ENCODE data around the gene CCM2. TPM values are rescaled to one million over a fixed set of nuclear protein-coding genes. Genes with fewer than 3 reads are reported as not detected.
A peak's percentile ranks its signal among the peaks of the same experiment; 100 is the strongest.

CCM2 gene
- polyA plus RNA-seq, 2 of the 4 experiments (the other 2 are of a cell fraction) = 18.9 to 34.6 TPM

GRCh38 chr7:44982535-44982923 is 17.5 kb upstream of the CCM2 start:
- Histone ChIP-seq H3K4me1 (peaks cover 40% of the 10 kb centered on the region), H3K4me2 (no peak overlapping the region), H3K9me3 (no peaks in the 10 kb centered on the region), H3K4me3 (no peak overlapping the region), H3K27ac (no peak overlapping the region)
- WGBS (ENCODE audit: missing lambda C conversion rate) = 92% methylated on average over 1 of the region's 1 CpG
- ATAC-seq = no peak
- TF ChIP-seq HOXA7 (CRISPR knock-in tag; IDR thresholded peaks at IDR 0.05) (no peak), MYC (IDR thresholded peaks at IDR 0.05; ENCODE audit: borderline replicate concordance, low read length) (no peak), POLR2AphosphoS2 (conservative IDR thresholded peaks at IDR 0.05; ENCODE audit: low read length) (peak; percentile 81; the same call in 1 of the 2 replicates), FOSL2 (IDR thresholded peaks at IDR 0.05) (no peak), FOSL2 (CRISPR knock-in tag; IDR thresholded peaks at IDR 0.05) (no peak), PBX3 (IDR thresholded peaks at IDR 0.05) (no peak), JUN (IDR thresholded peaks at IDR 0.05) (no peak), TP53 (CRISPR knock-in tag; IDR thresholded peaks at IDR 0.05) (no peak), TFCP2L1 (CRISPR knock-in tag; IDR thresholded peaks at IDR 0.05) (no peak), FOSB (CRISPR knock-in tag; IDR thresholded peaks at IDR 0.05) (0 out of 2 replicates have a peak, but pooled peaks have one; percentile 16), HES2 (IDR thresholded peaks at IDR 0.05) (no peak), ZC3H11A (IDR thresholded peaks at IDR 0.05) (no peak), EP300 (IDR thresholded peaks at IDR 0.05) (no peak)
- FAIRE-seq = no peak
- no peak for DNase-seq (ENCODE audit: low read depth in 1 of 2, low spot score in 1 of 2)
- ChIA-PET CTCF (interaction anchor here (0.6 to 4.2 kb wide), 8 partner anchors 9 to 417 kb away, joined by 3 to 12 read pairs (median 4); no protein-coding TSS in a partner anchor), POLR2A (interaction anchor here (0.9 to 1.8 kb wide), 3 partner anchors 9 to 97 kb away, joined by 3 to 6 read pairs (median 6); partner anchors contain the start of genes CCM2 and PURB)

- Histone ChIP-seq H3K4me3 (no peak overlapping the region), H3K4me1 (peaks cover 43% of the 10 kb centered on the region), H3K27ac (no peak overlapping the region), H3K9me3 (no peaks in the 10 kb centered on the region), H3K4me2 (no peak overlapping the region)
- no peak for ATAC-seq
- ChIA-PET CTCF (interaction anchor here (0.6 to 4.2 kb wide), 9 partner anchors 8 to 418 kb away, joined by 3 to 12 read pairs (median 4); no protein-coding TSS in a partner anchor), POLR2A (interaction anchor here (0.9 to 1.8 kb wide), 3 partner anchors 10 to 97 kb away, joined by 3 to 6 read pairs (median 6); partner anchors contain the start of genes CCM2 and PURB)
- no peak for DNase-seq (ENCODE audit: low read depth in 1 of 2, low spot score in 1 of 2)
- TF ChIP-seq HOXA7 (CRISPR knock-in tag; IDR thresholded peaks at IDR 0.05) (no peak), HEYL (CRISPR knock-in tag; IDR thresholded peaks at IDR 0.05) (no peak), FOSL2 (IDR thresholded peaks at IDR 0.05) (no peak), FOSL2 (CRISPR knock-in tag; IDR thresholded peaks at IDR 0.05) (no peak), RCOR1 (IDR thresholded peaks at IDR 0.05; ENCODE audit: low read depth, low read length) (no peak), BHLHE40 (IDR thresholded peaks at IDR 0.05; ENCODE audit: low read depth, low read length) (no peak), EHF (CRISPR knock-in tag; IDR thresholded peaks at IDR 0.05) (no peak), FOXS1 (CRISPR knock-in tag; IDR thresholded peaks at IDR 0.05) (no peak), NPAS2 (CRISPR knock-in tag; IDR thresholded peaks at IDR 0.05; ENCODE audit: borderline replicate concordance) (no peak), POLR2AphosphoS2 (conservative IDR thresholded peaks at IDR 0.05; ENCODE audit: low read length) (no peak)
- TF ChIP-seq, protein P1, sequence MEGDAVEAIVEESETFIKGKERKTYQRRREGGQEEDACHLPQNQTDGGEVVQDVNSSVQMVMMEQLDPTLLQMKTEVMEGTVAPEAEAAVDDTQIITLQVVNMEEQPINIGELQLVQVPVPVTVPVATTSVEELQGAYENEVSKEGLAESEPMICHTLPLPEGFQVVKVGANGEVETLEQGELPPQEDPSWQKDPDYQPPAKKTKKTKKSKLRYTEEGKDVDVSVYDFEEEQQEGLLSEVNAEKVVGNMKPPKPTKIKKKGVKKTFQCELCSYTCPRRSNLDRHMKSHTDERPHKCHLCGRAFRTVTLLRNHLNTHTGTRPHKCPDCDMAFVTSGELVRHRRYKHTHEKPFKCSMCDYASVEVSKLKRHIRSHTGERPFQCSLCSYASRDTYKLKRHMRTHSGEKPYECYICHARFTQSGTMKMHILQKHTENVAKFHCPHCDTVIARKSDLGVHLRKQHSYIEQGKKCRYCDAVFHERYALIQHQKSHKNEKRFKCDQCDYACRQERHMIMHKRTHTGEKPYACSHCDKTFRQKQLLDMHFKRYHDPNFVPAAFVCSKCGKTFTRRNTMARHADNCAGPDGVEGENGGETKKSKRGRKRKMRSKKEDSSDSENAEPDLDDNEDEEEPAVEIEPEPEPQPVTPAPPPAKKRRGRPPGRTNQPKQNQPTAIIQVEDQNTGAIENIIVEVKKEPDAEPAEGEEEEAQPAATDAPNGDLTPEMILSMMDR (IDR thresholded peaks at IDR 0.05) = no peak
- FAIRE-seq = no peak
- 92% methylated on average over 1 of the region's 1 CpG for WGBS (ENCODE audit: missing lambda C conversion rate)
These were observed 17.0 kb upstream of the CCM2 start for GRCh38 chr7:44982970-44983369.

Data from A549 (cell line).